Measurements from ENCODE around the gene MYDGF. TPM values are rescaled to one million over a fixed set of nuclear protein-coding genes. Genes with fewer than 3 reads are reported as not detected.

Gene MYDGF
- total RNA-seq, 1 donor from 2014 or later = 46.6 TPM

DNA sequence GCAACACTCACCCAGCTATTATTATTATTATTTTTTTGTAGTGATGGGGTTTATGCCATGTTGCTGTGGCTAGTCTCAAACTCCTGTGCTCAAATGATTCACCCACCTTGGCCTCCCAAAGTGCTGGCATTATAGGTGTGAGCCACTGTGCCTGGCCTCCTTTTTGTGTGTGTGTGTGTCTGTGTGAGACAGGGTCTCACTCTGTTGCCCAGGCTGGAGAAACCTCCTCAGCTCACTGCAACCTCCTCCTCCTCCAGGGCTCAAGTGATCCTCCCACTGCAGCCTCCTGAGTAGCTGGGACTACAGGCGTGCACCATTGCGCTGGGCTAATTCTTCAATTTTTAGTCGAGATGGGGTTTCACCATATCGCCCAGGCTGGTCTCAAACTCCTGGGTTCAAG is 3.6 kb upstream of the MYDGF start:
- DNase-seq = no peak

DNA sequence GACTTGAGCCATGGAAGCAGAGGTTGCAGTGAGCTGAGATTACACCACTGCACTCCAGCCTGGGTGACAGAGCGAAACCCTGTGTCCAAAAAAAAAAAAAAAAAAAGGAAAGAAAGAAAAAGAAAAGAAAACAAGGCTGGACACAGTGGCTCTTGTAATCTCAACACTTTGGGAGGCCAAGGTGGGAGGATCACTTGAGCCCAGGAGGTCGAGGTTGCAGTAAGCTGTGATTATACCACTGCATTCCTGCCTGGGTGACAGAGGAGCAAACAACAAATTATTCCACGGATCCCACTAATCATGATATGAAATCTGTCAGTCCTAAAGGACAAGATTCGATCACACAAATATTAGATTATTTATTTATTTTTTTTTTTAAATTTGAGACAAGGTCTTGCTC is 3.1 kb upstream of the MYDGF start:
- no peak for DNase-seq

GRCh38 chr19:4671185-4671851 is 1.2 kb upstream of the MYDGF start:
- DNase-seq = no peak

GRCh38 chr19:4664642-4665041 is 5.5 kb downstream of the MYDGF start:
- DNase-seq = no peak

DNA sequence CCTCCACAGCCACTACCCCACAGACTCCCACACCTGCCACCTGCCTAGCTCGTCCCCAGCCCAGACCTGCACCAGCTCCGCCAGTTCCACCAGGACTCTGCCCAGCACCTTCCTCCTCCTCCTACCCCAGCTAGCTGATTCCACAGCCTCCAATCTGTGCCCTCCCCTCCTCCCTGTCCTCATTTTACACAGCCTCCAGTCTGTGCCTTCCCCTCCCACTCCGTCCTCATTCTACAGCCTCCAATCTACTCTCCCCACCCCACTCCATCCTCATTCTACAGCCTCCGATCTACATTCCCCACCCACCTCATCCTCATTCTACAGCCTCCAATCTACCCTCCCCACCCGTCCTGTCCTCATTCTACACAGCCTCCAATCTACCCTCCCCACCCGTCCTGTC is 7.3 kb downstream of the MYDGF start:
- DNase-seq = no peak

- DNase-seq = no peak
Observed at GRCh38 chr19:4662020-4662695, 8.0 kb downstream of the MYDGF start.

DNA sequence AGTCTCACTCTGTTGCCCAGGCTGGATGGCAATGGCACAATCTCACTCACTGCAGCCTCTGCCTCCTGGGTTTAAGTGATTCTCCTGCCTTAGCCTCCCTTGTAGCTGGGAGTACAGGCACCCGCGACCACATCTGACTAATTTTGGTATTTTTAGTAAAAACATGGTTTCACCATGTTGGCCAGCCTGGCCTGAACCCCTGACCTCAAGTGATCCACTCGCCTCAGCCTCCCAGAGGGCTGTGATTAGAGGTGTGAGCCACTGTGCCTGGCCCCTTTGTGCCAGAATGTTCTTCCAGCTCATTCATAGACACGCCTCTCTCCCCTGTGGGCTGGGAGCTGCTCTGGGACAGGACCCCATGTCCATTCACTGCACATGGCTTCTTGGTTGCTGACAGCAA is 9.1 kb downstream of the MYDGF start:
- no peak for DNase-seq

DNA sequence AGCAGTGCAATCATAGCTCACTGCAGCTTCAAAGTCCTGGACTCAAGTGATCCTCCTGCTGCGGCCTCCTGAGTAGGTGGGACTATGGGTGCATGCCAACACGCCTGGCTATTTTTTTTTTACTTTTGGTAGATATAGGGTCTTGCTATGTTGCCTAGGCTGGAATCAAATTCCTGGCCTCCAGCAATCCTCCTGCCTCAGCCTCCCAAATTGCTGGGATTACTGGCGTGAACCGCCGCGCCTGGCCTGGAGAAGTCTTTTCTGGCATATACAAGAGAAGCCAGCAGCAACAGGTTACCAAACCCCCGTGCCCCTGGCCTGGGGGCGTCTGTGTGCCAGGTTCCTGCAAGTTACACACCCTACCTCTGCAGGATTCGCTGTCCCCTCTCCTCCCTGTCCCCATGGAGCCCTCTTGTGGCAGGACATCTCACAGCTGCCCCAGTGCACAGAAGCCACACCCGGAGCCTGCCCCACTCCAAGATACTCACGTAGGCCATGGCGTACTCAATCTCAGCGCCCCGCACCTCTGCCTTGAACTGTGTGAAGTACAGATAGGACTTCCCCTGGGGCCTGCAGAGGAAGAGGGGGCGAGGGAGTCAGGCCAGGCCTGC is 9.9 kb downstream of the MYDGF start:
- DNase-seq = no peak

DNA sequence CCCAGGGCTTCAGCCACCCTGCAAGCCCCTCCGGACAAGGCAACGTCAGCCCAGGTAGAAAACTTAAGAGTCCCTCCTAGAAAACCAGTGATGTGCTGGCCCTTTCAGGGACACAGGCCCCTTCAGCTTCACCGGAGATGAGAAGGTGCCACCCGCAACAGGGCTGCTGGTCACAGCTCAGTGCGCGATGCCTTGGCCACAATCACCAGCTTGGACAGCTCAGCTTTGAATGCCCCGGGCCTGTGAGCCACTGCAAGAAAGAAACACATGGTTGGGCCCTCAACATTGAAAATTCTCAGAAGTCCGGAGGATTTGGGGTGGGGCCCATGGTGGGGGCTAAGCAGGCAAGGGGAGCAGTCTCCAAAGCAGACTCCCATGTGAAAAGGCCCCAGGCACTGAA is 12.3 kb downstream of the MYDGF start:
- DNase-seq = no peak

DNA sequence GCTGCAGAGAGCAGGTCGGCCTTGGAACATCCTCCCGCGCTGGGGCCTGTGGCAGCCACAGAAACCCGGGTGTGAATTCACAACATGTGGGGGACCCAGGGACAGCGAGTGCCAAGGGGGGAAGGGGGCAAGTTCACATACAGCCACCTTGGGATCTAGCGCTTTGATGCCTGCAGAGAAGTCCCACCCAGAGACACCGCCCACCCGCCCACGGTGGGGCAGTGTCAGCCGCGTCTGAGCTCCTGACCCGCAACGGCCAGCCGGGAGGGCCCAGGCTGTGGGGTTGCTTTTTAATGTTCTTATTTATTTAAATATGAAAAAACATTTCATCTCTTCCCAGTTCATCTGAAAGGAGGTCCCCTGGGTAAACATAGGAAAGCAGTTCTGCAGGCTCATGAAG is 12.9 kb downstream of the MYDGF start:
- DNase-seq = no peak

DNA sequence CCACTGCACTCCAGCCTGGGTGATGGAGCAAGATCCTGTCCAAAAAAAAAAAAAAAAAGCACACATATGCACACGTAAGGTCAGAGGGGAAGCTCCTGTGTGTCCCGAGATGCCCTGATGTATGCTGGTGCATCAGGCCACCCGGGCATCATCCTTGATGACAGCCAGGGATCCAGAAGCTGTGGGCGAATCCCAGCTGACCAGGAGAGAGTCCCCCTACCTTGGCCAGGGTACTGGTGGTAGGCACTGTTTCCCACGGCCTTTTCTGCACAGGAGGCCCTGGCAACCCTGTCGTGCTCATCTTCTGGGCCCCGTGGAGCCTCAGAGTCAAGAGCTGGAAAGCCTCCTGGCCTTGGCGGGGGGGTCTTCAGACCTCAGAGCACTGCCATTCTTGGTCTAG is 14.0 kb downstream of the MYDGF start:
- no peak for DNase-seq

- no peak for DNase-seq
Observed at GRCh38 chr19:4654437-4655361, 15.4 kb downstream of the MYDGF start.

DNA sequence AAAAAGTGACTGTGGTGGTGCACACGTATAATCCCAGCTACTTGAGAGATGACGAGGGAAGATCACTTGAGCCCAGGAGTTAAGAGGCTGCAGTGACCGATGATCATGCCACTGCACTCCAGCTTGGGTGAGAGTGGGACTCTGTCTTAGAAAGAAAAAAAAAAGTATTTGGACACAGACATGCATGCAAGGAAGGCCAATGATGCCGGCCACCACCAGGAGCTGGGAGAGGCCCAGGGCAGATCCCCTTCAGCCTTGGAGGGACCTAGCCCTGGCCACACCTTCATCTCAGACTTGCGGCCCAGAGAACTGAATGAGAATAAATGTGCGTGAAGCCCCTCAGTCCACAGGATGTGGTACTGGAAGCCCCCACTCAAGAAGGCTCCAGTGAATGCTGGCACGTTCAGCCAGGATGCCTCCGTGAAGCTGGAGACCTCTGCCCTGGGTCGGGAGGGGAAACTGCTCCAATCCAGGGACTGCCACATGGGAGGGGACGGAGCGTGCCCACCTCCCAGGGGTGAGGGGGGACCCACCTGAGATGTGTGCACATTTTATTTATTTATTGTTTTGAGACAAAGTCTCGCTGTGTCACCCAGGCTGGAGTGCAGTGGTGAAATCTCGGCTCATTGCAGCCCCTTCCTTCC is 16.2 kb downstream of the MYDGF start:
- no peak for DNase-seq

DNA sequence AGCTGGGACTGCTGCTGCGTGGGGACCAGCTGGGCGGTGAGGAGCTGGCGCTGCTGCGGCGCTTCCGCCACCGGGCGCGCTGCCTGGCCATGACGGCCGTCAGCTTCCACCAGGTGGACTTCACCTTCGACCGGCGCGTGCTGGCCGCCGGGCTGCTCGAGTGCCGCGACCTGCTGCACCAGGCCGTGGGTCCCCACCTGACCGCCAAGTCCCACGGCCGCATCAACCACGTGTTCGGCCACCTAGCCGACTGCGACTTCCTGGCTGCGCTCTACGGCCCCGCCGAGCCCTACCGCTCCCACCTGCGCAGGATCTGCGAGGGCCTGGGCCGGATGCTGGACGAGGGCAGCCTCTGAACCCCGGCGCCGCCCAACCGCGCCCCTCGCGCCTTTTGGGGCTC is 18.1 kb downstream of the MYDGF start:
- DNase-seq = no peak

- no peak for DNase-seq
Observed at GRCh38 chr19:4650159-4650558, 20.0 kb downstream of the MYDGF start.

GRCh38 chr19:4649392-4650047 is 20.6 kb downstream of the MYDGF start:
- no peak for DNase-seq

GRCh38 chr19:4647676-4648644 is 22.2 kb downstream of the MYDGF start:
- no peak for DNase-seq

GRCh38 chr19:4645718-4646117 is 24.4 kb downstream of the MYDGF start:
- DNase-seq = no peak

DNA sequence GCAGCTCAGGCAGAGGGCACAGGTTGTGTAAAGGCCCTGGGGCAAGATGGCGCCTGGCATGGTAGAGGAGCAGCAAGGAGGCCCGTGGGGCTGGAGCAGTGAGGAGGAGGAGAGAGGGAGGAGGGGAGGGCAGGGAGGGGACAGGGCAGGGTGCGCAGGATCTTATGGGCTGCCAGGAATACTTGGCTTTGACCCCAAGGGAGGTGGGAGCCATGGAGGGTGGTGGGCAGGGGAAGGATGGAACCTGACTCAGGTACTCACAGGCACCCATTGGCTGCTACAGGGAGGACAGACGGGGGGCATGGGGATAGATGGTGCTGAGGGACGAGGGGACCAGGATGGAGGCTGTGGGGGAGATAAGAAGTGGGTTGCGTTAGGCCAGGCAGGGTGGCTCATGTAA is 27.5 kb downstream of the MYDGF start:
- DNase-seq = no peak

- DNase-seq = no peak
Observed at GRCh38 chr19:4641132-4641531, 29.0 kb downstream of the MYDGF start.

Measured in skin of body (tissue), 2 donors.